ENCODE results near the gene OPRL1. TPM values are rescaled to one million over a fixed set of nuclear protein-coding genes. Genes with fewer than 3 reads are reported as not detected.

Gene OPRL1
- polyA plus RNA-seq, 4 donors: 0.30 to 0.61 TPM; not detected in 2

- peaks cover 10 to 60% (median 17%) of the 10 kb centered on the region in 3 donors for H3K27me3 ChIP-seq (ENCODE audit: control insufficient read depth in 3 of 3, insufficient read depth in 3 of 3, low read length in 3 of 3)
- no peak within 1 kb of the TSS for H3K4me3 ChIP-seq (ENCODE audit: low read depth in 1 of 3, low read length in 3 of 3)
- peaks cover 0 to 16% (median 3%) of the 10 kb centered on the region in 3 donors for H3K4me1 ChIP-seq (ENCODE audit: control insufficient read depth in 3 of 3, insufficient read depth in 2 of 3, low read depth in 1 of 3, low read length in 2 of 3)
- FAIRE-seq: no peak
- no peak within 1 kb of the TSS for H3K27ac ChIP-seq (ENCODE audit: low read depth in 1 of 3, low read length in 2 of 3)
- H3K36me3 ChIP-seq (ENCODE audit: control insufficient read depth in 3 of 3, insufficient read depth in 2 of 3, low read depth in 1 of 3, low read length in 3 of 3): peaks cover 8 to 53% (median 18%) of the 10 kb centered on the region in 3 donors
- DNase-seq: no peak
- no peaks in the 10 kb centered on the region for H3K9me3 ChIP-seq (ENCODE audit: control insufficient read depth in 2 of 2, insufficient read depth in 1 of 2, low read depth in 1 of 2, low read length in 1 of 2)
- WGBS, 3 donors: 81 to 93% (median 89%) methylated on average over 9 to 10 of the region's 10 CpGs
Observed at GRCh38 chr20:64035933-64036345, 43.9 kb upstream of the OPRL1 start, which contains the start of gene C20orf204. C20orf204 (plus strand) TSS chr20:64036182; CDS start chr20:64036324, 142 bp downstream.

GRCh38 chr20:64036346-64037198 is 43.3 kb upstream of the OPRL1 start:
- Histone ChIP-seq H3K4me3 (ENCODE audit: low read depth in 1 of 3, low read length in 3 of 3) (no peak overlapping the region), H3K27ac (ENCODE audit: low read depth in 1 of 3, low read length in 2 of 3) (no peak overlapping the region), H3K36me3 (ENCODE audit: control insufficient read depth in 3 of 3, insufficient read depth in 2 of 3, low read depth in 1 of 3, low read length in 3 of 3) (peaks cover 8 to 49% (median 18%) of the 10 kb centered on the region in 3 donors), H3K27me3 (ENCODE audit: control insufficient read depth in 3 of 3, insufficient read depth in 3 of 3, low read length in 3 of 3) (peaks cover 10 to 66% (median 23%) of the 10 kb centered on the region in 3 donors), H3K4me1 (ENCODE audit: control insufficient read depth in 3 of 3, insufficient read depth in 2 of 3, low read depth in 1 of 3, low read length in 2 of 3) (peaks cover 0 to 13% (median 3%) of the 10 kb centered on the region in 3 donors), H3K9me3 (ENCODE audit: control insufficient read depth in 2 of 2, insufficient read depth in 1 of 2, low read depth in 1 of 2, low read length in 1 of 2) (no peaks in the 10 kb centered on the region)
- 47 to 58% (median 50%) methylated on average over 17 of the region's 17 CpGs for WGBS, 3 donors
- FAIRE-seq (no peak), DNase-seq (no peak)

GRCh38 chr20:64037199-64037497 is 42.7 kb upstream of the OPRL1 start:
- Histone ChIP-seq H3K9me3 (ENCODE audit: control insufficient read depth in 2 of 2, insufficient read depth in 1 of 2, low read depth in 1 of 2, low read length in 1 of 2) (no peaks in the 10 kb centered on the region), H3K4me1 (ENCODE audit: control insufficient read depth in 3 of 3, insufficient read depth in 2 of 3, low read depth in 1 of 3, low read length in 2 of 3) (peaks cover 0 to 14% (median 3%) of the 10 kb centered on the region in 3 donors), H3K27me3 (ENCODE audit: control insufficient read depth in 3 of 3, insufficient read depth in 3 of 3, low read length in 3 of 3) (peaks cover 10 to 72% (median 23%) of the 10 kb centered on the region in 3 donors), H3K27ac (ENCODE audit: low read depth in 1 of 3, low read length in 2 of 3) (no peak overlapping the region), H3K36me3 (ENCODE audit: control insufficient read depth in 3 of 3, insufficient read depth in 2 of 3, low read depth in 1 of 3, low read length in 3 of 3) (peaks cover 4 to 43% (median 14%) of the 10 kb centered on the region in 3 donors), H3K4me3 (ENCODE audit: low read depth in 1 of 3, low read length in 3 of 3) (no peak overlapping the region)
- no peak for FAIRE-seq
- DNase-seq: no peak
- WGBS, 3 donors: 47 to 66% (median 50%) methylated on average over 3 of the region's 3 CpGs

GRCh38 chr20:64037498-64038213 is 42.2 kb upstream of the OPRL1 start:
- Histone ChIP-seq H3K27ac (ENCODE audit: low read depth in 1 of 3, low read length in 2 of 3) (no peak overlapping the region), H3K4me3 (ENCODE audit: low read depth in 1 of 3, low read length in 3 of 3) (peak overlapping the region in 2 of 3 donors; percentile 12 to 62), H3K27me3 (ENCODE audit: control insufficient read depth in 3 of 3, insufficient read depth in 3 of 3, low read length in 3 of 3) (peaks cover 8 to 76% (median 23%) of the 10 kb centered on the region in 3 donors), H3K9me3 (ENCODE audit: control insufficient read depth in 2 of 2, insufficient read depth in 1 of 2, low read depth in 1 of 2, low read length in 1 of 2) (no peaks in the 10 kb centered on the region), H3K36me3 (ENCODE audit: control insufficient read depth in 3 of 3, insufficient read depth in 2 of 3, low read depth in 1 of 3, low read length in 3 of 3) (peaks cover 3 to 38% (median 11%) of the 10 kb centered on the region in 3 donors), H3K4me1 (ENCODE audit: control insufficient read depth in 3 of 3, insufficient read depth in 2 of 3, low read depth in 1 of 3, low read length in 2 of 3) (peaks cover 0 to 17% (median 3%) of the 10 kb centered on the region in 3 donors)
- FAIRE-seq (no peak), DNase-seq (no peak)
- 5 to 16% (median 7%) methylated on average over 35 to 36 of the region's 36 CpGs for WGBS, 3 donors

GRCh38 chr20:64038224-64038564 is 41.7 kb upstream of the OPRL1 start:
- Histone ChIP-seq H3K4me1 (ENCODE audit: control insufficient read depth in 3 of 3, insufficient read depth in 2 of 3, low read depth in 1 of 3, low read length in 2 of 3) (peaks cover 0 to 17% (median 3%) of the 10 kb centered on the region in 3 donors), H3K4me3 (ENCODE audit: low read depth in 1 of 3, low read length in 3 of 3) (peak overlapping the region in 2 of 3 donors; percentile 12 to 62), H3K36me3 (ENCODE audit: control insufficient read depth in 3 of 3, insufficient read depth in 2 of 3, low read depth in 1 of 3, low read length in 3 of 3) (peaks cover 3 to 32% (median 9%) of the 10 kb centered on the region in 3 donors), H3K9me3 (ENCODE audit: control insufficient read depth in 2 of 2, insufficient read depth in 1 of 2, low read depth in 1 of 2, low read length in 1 of 2) (no peaks in the 10 kb centered on the region), H3K27ac (ENCODE audit: low read depth in 1 of 3, low read length in 2 of 3) (peak overlapping the region in 1 of 3 donors; percentile 69), H3K27me3 (ENCODE audit: control insufficient read depth in 3 of 3, insufficient read depth in 3 of 3, low read length in 3 of 3) (peaks cover 5 to 76% (median 23%) of the 10 kb centered on the region in 3 donors)
- DNase-seq (no peak), FAIRE-seq (no peak)
- 0 to 2% (median 2%) methylated on average over 4 to 30 of the region's 30 CpGs for WGBS, 3 donors

- 0 to 1% (median 1%) methylated on average over 68 to 91 of the region's 91 CpGs for WGBS, 3 donors
- H3K27me3 ChIP-seq (ENCODE audit: control insufficient read depth in 3 of 3, insufficient read depth in 3 of 3, low read length in 3 of 3): peaks cover 5 to 77% (median 23%) of the 10 kb centered on the region in 3 donors
- no peaks in the 10 kb centered on the region for H3K9me3 ChIP-seq (ENCODE audit: control insufficient read depth in 2 of 2, insufficient read depth in 1 of 2, low read depth in 1 of 2, low read length in 1 of 2)
- H3K4me3 ChIP-seq (ENCODE audit: low read depth in 1 of 3, low read length in 3 of 3): peak overlapping the region; percentile 34 to 62 (median 56)
- H3K27ac ChIP-seq (ENCODE audit: low read depth in 1 of 3, low read length in 2 of 3): peak overlapping the region in 1 of 3 donors; percentile 69
- peaks cover 3 to 27% (median 8%) of the 10 kb centered on the region in 3 donors for H3K36me3 ChIP-seq (ENCODE audit: control insufficient read depth in 3 of 3, insufficient read depth in 2 of 3, low read depth in 1 of 3, low read length in 3 of 3)
- DNase-seq (peak; percentile 68 to 88), FAIRE-seq (no peak)
- peaks cover 0 to 17% (median 3%) of the 10 kb centered on the region in 3 donors for H3K4me1 ChIP-seq (ENCODE audit: control insufficient read depth in 3 of 3, insufficient read depth in 2 of 3, low read depth in 1 of 3, low read length in 2 of 3)
Observed at GRCh38 chr20:64038565-64039292, 41.2 kb upstream of the OPRL1 start.

GRCh38 chr20:64039293-64040160 is 40.4 kb upstream of the OPRL1 start:
- H3K4me1 ChIP-seq (ENCODE audit: control insufficient read depth in 3 of 3, insufficient read depth in 2 of 3, low read depth in 1 of 3, low read length in 2 of 3): peaks cover 0 to 17% (median 3%) of the 10 kb centered on the region in 3 donors
- DNase-seq (no peak), FAIRE-seq (no peak)
- 9 to 11% (median 9%) methylated on average over 16 to 17 of the region's 17 CpGs for WGBS, 3 donors
- peaks cover 3 to 19% (median 3%) of the 10 kb centered on the region in 3 donors for H3K36me3 ChIP-seq (ENCODE audit: control insufficient read depth in 3 of 3, insufficient read depth in 2 of 3, low read depth in 1 of 3, low read length in 3 of 3)
- peaks cover 5 to 81% (median 23%) of the 10 kb centered on the region in 3 donors for H3K27me3 ChIP-seq (ENCODE audit: control insufficient read depth in 3 of 3, insufficient read depth in 3 of 3, low read length in 3 of 3)
- no peaks in the 10 kb centered on the region for H3K9me3 ChIP-seq (ENCODE audit: control insufficient read depth in 2 of 2, insufficient read depth in 1 of 2, low read depth in 1 of 2, low read length in 1 of 2)
- peak overlapping the region; percentile 34 to 62 (median 56) for H3K4me3 ChIP-seq (ENCODE audit: low read depth in 1 of 3, low read length in 3 of 3)
- peak overlapping the region in 1 of 3 donors; percentile 59 for H3K27ac ChIP-seq (ENCODE audit: low read depth in 1 of 3, low read length in 2 of 3)
